Stimulated activated CD4-positive, alpha-beta T cell treated with anti-CD3 and anti-CD28 coated beads, Interleukin-12 subunit alpha, Interleukin-12 subunit beta, amount 100 ng/mL, for 4 hours (primary cell): ENCODE measurements around the gene EDEM1.
"Not testable (repeated sequence)": the region's sequence is repeated elsewhere in the genome, so short reads cannot be mapped to it uniquely, and the experiment has no call there.

ENCODE experiments used
- DNase-seq: peaks from one replicate; pipeline ENCODE4 v3.0.0-alpha.2; 2020

The EDEM1 gene

GRCh38 chr3:5187156-5187919, at the start of gene EDEM1:
Gene EDEM1, plus strand, starts transcription at chr3:5187707. Its CDS starts 99 bp downstream, at chr3:5187806.
- DNase-seq, result peak; percentile 95

- DNase-seq, result no peak
These were observed 49.1 kb upstream of the EDEM1 start for GRCh38 chr3:5138214-5138981.

GRCh38 chr3:5140230-5140621, 47.3 kb upstream of the EDEM1 start:
- no peak for DNase-seq

GRCh38 chr3:5140839-5141238, 46.7 kb upstream of the EDEM1 start:
- no peak for DNase-seq

- no peak for DNase-seq
These were observed 45.7 kb upstream of the EDEM1 start for GRCh38 chr3:5141760-5142159.

- no peak for DNase-seq
These were observed 44.0 kb upstream of the EDEM1 start for GRCh38 chr3:5143464-5143863.

- no peak for DNase-seq
These were observed 43.1 kb upstream of the EDEM1 start for GRCh38 chr3:5144316-5144994.

GRCh38 chr3:5145120-5145519, 42.4 kb upstream of the EDEM1 start:
- no peak for DNase-seq

GRCh38 chr3:5147152-5147551, 40.4 kb upstream of the EDEM1 start:
- not testable (repeated sequence) for DNase-seq

- no peak for DNase-seq
These were observed 38.1 kb upstream of the EDEM1 start for GRCh38 chr3:5149306-5149880.

- no peak for DNase-seq
These were observed 35.9 kb upstream of the EDEM1 start for GRCh38 chr3:5151586-5151985.

- DNase-seq, result no peak
These were observed 34.4 kb upstream of the EDEM1 start for GRCh38 chr3:5153074-5153473.

GRCh38 chr3:5155241-5155640, 32.3 kb upstream of the EDEM1 start:
- DNase-seq, result no peak

GRCh38 chr3:5160321-5160720, 27.2 kb upstream of the EDEM1 start:
- DNase-seq, result no peak

- no peak for DNase-seq
These were observed 26.3 kb upstream of the EDEM1 start for GRCh38 chr3:5160940-5161858.

- DNase-seq, result no peak
These were observed 25.4 kb upstream of the EDEM1 start for GRCh38 chr3:5162102-5162501.

- DNase-seq, result no peak
These were observed 21.8 kb upstream of the EDEM1 start for GRCh38 chr3:5165698-5166097.

GRCh38 chr3:5166846-5167245, 20.7 kb upstream of the EDEM1 start:
- DNase-seq, result no peak

GRCh38 chr3:5168110-5168509, 19.4 kb upstream of the EDEM1 start:
- DNase-seq, result no peak

GRCh38 chr3:5169807-5170206, 17.7 kb upstream of the EDEM1 start:
- no peak for DNase-seq

- DNase-seq, result no peak
These were observed 16.5 kb upstream of the EDEM1 start for GRCh38 chr3:5170975-5171374.

- no peak for DNase-seq
These were observed 15.5 kb upstream of the EDEM1 start for GRCh38 chr3:5172018-5172417.
